ENCODE measurements around the gene LRRC3C. TPM values are rescaled to one million over a fixed set of nuclear protein-coding genes. Genes with fewer than 3 reads are reported as not detected.

Gene LRRC3C
- total and polyA plus RNA-seq, 8 donors, result not detected

DNA sequence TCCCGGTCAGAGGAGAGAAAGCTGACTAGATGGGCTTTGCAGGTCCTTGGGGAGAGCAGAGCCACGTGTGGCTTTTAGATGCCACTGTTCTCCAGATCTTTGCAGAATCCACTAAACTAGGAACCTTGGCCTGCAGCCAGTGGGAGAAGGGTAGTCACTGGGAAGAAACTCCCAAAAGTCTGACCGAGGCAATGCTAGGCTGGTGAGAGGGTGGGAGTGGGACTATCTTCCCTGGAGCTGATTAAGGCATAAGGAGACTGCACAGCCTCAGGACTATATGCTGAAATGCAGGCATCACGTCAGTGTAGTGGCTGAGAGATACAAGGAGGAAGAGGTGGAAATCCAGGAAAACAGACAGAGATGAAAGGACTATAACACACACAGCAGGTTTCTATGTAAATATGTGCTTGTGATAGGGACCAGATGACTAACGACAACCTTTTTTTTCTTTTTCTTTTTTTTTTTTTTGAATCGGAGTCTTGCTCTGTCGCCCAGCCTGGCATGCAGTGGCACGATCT lies 33.1 kb downstream of the LRRC3C start:
- Histone ChIP-seq H3K9me3 (no peaks in the 10 kb centered on the region), H3K36me3 (no peaks in the 10 kb centered on the region), H3K4me3 (no peak overlapping the region), H3K27ac (no peak overlapping the region), H3K27me3 (no peaks in the 10 kb centered on the region), H3K4me1 (no peaks in the 10 kb centered on the region)
- no peak for FAIRE-seq
- no peak for DNase-seq
- intact Hi-C loops (cut with DNase I), result no loop called here
- 29 to 37% methylated on average over 6 to 8 of the region's 8 CpGs for WGBS, 2 donors
- no peak for ATAC-seq
- TF ChIP-seq, protein P1, sequence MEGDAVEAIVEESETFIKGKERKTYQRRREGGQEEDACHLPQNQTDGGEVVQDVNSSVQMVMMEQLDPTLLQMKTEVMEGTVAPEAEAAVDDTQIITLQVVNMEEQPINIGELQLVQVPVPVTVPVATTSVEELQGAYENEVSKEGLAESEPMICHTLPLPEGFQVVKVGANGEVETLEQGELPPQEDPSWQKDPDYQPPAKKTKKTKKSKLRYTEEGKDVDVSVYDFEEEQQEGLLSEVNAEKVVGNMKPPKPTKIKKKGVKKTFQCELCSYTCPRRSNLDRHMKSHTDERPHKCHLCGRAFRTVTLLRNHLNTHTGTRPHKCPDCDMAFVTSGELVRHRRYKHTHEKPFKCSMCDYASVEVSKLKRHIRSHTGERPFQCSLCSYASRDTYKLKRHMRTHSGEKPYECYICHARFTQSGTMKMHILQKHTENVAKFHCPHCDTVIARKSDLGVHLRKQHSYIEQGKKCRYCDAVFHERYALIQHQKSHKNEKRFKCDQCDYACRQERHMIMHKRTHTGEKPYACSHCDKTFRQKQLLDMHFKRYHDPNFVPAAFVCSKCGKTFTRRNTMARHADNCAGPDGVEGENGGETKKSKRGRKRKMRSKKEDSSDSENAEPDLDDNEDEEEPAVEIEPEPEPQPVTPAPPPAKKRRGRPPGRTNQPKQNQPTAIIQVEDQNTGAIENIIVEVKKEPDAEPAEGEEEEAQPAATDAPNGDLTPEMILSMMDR (IDR thresholded peaks at IDR 0.05), result no peak

DNA sequence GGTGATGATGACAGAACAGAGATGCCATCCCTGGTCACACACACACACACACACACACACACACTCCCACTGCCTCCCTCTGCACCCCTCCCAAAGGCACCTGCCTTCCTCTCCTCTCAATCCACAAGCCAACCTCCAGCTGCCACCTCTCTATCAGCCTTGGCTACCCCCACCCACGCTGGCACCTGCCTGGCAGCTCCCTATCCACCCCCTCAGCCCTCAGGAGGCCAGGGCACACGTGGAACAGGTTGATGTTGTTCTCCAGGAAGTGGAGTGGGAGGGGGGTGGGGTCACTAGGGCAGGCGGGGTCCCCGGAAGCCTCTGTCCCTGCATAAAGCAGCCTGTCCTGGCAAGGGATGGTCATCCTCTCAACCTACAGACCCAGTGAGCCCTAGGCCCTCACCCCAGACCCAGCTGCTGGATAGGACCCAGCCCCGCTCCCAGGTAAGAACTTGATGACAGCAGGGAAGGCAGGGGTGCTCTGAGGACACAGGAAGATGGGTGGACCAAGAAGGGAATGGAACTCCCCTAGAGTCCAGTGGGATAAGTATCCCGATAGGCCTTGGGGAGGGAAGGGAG lies 35.2 kb downstream of the LRRC3C start, which contains the start of gene GSDMA:
Gene GSDMA (plus strand): TSS at position 363 of the 579 bp plus-strand sequence. CDS start 2,684 bp downstream, outside the sequence.
- no peaks in the 10 kb centered on the region for H3K9me3 ChIP-seq
- 58 to 70% methylated on average over 5 to 6 of the region's 6 CpGs for WGBS, 2 donors
- no peaks in the 10 kb centered on the region for H3K4me1 ChIP-seq
- H3K4me3 ChIP-seq, result no peak within 1 kb of the TSS
- no peaks in the 10 kb centered on the region for H3K36me3 ChIP-seq
- TF ChIP-seq, protein P1 (IDR thresholded peaks at IDR 0.05), result no peak
- ATAC-seq (no peak), FAIRE-seq (no peak), DNase-seq (peak in 1 of 6 donors; percentile 31)
- H3K27me3 ChIP-seq, result no peaks in the 10 kb centered on the region
- no peak within 1 kb of the TSS for H3K27ac ChIP-seq
- intact Hi-C loops (cut with DNase I), result no loop called here

DNA sequence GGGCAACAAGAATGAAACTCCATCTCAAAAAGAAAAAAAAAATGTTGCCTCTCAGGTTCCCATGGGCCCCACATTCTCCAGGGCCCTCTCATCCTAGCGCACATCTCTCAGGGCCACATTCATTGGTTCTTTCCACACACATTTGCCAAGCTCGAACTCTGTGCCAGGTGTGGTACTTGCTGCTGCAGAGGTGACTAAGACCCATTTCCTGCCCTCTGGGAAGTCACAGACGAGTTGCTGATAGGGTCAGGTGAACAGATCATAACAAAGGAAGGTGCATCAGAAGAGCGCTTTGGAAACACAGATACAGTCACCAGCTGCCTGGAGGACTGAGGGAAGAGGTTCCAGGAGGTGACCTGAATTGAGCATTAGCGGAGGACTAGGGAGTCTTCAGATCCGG lies 36.3 kb downstream of the LRRC3C start:
- FAIRE-seq, result no peak
- H3K4me1 ChIP-seq, result no peaks in the 10 kb centered on the region
- no peak for ATAC-seq
- no peak overlapping the region for H3K27ac ChIP-seq
- intact Hi-C loops (cut with DNase I), result no loop called here
- WGBS, 2 donors, result 69 to 75% methylated on average over 6 of the region's 6 CpGs
- no peak overlapping the region for H3K4me3 ChIP-seq
- TF ChIP-seq, protein P1 (IDR thresholded peaks at IDR 0.05), result no peak
- H3K36me3 ChIP-seq, result no peaks in the 10 kb centered on the region
- no peak for DNase-seq
- no peaks in the 10 kb centered on the region for H3K27me3 ChIP-seq
- no peaks in the 10 kb centered on the region for H3K9me3 ChIP-seq

GRCh38 chr17:39965017-39965699 lies 37.6 kb downstream of the LRRC3C start:
- ATAC-seq, result no peak
- FAIRE-seq, result no peak
- peak in 1 of 6 donors; percentile 18 for DNase-seq

More at GRCh38 chr17:39965017-39965699, 37.6 kb downstream of the LRRC3C start:
- intact Hi-C loops (cut with DNase I), result no loop called here
- H3K4me1 ChIP-seq, result no peaks in the 10 kb centered on the region
- H3K27me3 ChIP-seq, result no peaks in the 10 kb centered on the region
- TF ChIP-seq, protein P1 (IDR thresholded peaks at IDR 0.05), result no peak
- no peak overlapping the region for H3K4me3 ChIP-seq
- no peak overlapping the region for H3K27ac ChIP-seq
- 49 to 58% methylated on average over 8 of the region's 8 CpGs for WGBS, 2 donors
- no peaks in the 10 kb centered on the region for H3K9me3 ChIP-seq
- no peaks in the 10 kb centered on the region for H3K36me3 ChIP-seq
